Fibroblast of peridontal ligament (primary cell): ENCODE results near the gene TUBGCP2.
"Not testable (repeated sequence)": the region's sequence is repeated elsewhere in the genome, so short reads cannot be mapped to it uniquely, and the experiment has no call there.

Experiments
- DNase-seq: peaks from one replicate; pipeline ENCODE4 v3.0.0-alpha.2; 2010; ENCODE audit errors: extremely low read depth

The TUBGCP2 gene

GRCh38 chr10:133265052-133265451 is 43.6 kb downstream of the TUBGCP2 start:
- not testable (repeated sequence) for DNase-seq

- no peak for DNase-seq
These were observed 44.2 kb downstream of the TUBGCP2 start for GRCh38 chr10:133264461-133264860.

- no peak for DNase-seq
These were observed 45.0 kb downstream of the TUBGCP2 start for GRCh38 chr10:133263674-133264073.

DNA sequence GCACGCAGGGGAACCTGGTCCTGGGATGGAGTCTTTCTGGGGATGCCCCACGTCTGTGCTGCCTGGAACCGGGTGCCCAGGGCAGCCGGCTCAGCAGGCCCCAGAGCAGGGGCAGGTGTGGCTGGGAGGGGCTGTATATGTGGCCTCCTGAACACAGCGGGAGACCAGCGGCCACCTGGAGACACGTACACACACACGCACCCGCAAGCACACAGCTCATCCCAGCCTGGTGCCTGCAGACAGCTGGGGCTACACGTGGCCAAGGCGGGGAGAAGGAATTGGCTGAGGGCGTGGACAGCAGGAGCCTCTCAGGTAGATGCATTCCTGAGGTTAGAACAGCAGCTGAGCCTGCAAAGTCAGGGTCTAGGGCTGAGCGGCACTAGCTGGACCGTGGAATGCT is 46.0 kb downstream of the TUBGCP2 start:
- DNase-seq: no peak

DNA sequence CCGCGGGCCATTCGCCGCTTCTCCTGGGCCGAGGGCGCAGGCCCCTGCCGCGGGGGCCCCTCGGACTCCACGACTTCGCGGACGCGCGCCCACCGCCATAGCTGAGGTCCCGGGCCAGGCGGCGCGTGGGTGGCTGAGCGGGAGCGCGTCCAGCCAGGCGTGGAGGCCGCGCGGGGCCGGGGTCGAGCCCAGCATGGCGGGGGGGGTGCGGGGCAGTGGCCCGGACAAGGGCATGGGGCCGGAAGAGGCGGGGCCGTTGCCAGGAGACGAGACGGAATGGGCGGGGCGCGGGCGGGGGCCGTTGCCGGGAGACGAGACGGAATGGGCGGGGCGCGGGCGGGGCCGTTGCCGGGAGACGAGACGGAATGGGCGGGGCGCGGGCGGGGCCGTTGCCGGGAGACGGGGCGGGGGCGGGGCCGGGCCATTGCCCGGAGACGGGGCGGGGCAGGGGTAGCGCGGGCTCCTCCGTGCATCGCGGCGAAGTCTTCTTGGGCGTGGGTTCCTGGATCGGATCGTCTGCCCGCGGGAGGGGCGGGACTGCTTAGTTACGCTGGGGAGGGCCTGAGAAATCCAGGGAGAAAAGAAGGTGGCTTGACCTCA is 46.8 kb downstream of the TUBGCP2 start:
- DNase-seq: peak; percentile 30

GRCh38 chr10:133260895-133261725 is 47.6 kb downstream of the TUBGCP2 start:
- DNase-seq: peak; percentile 7

- DNase-seq: no peak
These were observed 49.1 kb downstream of the TUBGCP2 start for GRCh38 chr10:133259602-133259989.

- peak; percentile 100 for DNase-seq
These were observed 49.7 kb downstream of the TUBGCP2 start for GRCh38 chr10:133258818-133259601.

DNA sequence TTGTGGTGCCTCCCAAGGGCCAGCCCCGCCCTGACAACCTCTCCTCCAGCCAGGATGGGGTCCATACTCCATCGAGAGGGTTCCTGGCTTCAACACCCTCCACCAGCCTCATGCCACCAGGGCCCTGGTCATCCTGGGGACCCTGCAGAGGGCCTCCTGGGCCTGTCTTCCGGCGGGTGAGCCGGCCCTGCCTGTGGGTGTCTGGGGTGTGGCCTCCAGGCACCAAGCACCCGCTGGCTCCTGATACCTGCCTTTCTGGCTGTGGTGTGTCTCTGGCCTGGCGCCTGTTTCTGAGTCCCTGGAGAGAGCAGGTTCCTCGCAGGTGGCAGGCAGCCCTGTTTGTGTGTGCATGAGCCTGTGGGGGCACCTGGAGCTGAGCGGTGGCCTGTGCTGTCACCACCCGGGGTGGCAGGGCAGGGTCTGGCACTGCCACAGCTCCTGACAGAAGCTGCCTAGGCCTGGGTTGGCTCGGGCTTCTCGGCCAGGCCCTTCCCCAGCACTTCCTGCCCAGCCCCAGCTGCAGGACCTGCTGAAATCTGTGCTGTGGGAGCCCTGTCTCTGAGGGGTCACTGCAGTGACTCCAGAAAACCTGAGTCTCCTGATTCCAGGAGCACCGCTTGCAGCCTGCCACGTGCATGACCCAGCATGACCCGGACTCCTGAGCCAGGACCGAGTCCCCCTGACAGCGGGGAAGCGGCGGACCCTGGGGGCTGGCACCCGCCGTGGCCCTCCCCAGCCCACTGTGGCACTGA is 50.4 kb downstream of the TUBGCP2 start:
- no peak for DNase-seq

DNA sequence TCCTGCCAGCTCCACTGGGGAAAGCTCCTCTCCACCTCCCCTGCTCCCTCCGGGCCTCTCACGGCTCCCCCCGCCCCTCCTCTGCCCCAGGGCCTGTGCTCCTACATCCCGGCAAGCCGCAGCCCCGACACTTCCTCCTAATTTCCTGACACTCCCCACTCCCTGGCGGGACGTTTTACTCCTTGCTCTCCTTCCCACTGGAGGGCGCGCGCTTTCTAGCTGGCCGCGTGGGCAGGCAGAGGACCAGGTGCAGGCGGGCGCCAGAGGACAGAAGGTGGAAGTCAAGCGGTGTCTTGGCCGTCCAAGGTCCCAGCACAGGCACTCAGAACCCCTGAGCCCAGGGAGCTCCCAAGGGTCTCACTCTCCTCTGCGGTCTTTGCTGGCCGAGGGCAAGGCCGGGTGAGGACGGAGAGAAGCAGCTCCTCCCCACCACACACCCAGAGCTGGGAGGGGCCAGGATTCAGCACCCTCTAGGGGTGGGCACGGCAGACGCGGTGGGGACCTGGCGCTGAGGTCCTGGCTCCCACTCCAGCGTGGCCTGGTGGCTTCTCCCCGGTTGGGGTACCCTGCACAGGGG is 51.1 kb downstream of the TUBGCP2 start:
- DNase-seq: peak; percentile 17

DNA sequence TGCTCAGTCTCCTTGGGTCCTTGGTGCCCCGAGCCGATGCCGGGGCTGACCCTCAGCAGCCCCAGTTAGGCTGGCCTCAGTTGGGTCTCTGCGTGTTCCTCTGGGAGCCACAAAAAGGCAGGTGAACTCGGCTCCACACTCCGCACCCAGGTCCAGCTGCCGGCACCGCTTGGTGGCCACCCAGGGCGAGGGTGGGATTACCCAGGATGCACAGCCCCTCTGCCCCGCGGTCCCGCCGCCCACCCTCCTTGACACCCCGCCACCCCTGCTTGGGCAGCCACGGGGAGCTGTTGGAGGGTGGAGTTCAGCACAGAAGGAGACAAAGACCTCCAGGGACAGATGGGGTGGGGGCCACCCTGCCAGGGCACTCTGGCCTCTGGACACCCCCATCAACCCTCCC is 53.3 kb downstream of the TUBGCP2 start:
- no peak for DNase-seq

- DNase-seq: no peak
These were observed 54.1 kb downstream of the TUBGCP2 start for GRCh38 chr10:133254421-133255120.

GRCh38 chr10:133253361-133253955 is 55.2 kb downstream of the TUBGCP2 start:
- DNase-seq: no peak

- DNase-seq: no peak
These were observed 56.5 kb downstream of the TUBGCP2 start for GRCh38 chr10:133252223-133252552.

DNA sequence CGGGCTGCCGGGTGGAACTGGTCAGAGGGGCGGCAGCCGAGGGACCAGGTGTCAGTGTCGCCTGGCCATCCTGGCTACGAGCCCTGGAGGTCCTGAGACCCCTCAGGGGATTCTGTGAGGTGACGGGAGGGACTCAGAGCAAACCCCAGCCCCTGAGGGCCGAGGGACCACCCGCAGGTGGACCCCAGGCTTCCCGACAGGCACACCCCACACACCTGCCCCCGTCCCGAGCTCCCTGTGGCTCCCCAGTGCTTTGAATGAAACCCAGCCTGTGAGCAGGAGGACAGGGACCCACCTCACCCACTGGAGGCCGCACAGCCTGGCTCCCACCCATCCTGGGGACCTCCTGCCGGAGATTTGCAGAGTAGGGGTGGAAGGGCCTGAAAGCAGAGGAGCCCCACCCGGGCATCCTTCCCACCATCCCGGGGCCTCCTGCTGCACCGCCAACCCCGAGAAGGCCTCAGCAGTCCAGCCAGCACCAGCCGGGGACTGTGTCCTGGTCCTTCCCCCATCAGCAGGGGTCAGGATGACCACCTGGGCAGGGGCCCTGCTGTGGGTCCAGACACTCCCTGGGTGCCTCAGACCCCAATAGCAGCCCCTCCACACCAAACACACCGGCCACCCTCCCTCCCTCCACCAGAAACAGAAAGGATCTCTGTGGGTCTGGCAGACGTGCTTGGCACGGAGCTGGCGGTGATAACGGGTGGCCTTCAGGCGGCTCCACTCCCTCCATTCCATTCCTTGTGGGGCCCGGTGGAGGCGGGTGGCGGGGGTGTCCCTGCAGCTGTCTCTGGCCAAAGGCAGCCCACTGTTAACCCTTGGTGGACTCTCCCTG is 57.1 kb downstream of the TUBGCP2 start:
- no peak for DNase-seq

DNA sequence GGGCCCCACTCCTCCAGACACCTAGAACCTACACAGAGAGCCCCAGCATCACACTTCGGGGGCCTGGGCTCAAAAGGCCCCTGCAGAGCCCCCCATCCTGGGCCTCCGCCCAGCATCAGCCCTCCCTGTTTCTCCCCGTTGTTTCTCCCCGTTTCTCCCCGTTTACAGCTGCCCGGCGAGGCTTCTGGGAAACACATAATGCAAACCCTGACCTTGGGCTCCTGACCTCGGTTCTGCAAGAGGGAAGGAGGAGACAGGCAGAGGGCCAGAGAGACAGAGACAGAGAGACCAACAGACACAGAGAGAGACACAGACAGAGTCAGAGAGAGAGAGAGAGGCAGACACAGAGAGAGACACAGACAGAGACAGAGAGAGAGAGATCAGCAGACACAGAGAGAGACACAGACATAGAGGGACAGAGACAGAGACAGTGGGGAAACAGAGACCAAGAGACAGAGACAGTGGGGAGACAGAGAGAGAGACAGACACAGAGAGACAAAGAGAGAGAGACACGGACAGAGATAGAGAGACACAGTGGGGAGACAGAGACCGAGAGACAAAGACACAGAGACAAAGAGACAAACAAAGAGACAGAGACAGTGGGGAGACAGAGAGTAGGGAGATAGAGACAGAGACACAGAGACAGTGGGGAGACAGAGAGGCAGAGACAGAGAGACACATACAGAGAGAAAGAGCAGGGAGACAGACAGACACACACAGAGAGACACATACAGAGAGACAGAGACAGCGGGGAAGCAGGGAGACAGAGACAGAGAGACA is 58.5 kb downstream of the TUBGCP2 start:
- DNase-seq: no peak

GRCh38 chr10:133249094-133249780 is 59.4 kb downstream of the TUBGCP2 start:
- no peak for DNase-seq

GRCh38 chr10:133248334-133248715 is 60.3 kb downstream of the TUBGCP2 start:
- DNase-seq: no peak
